Measurements from ENCODE around the gene TCF7L2. TPM values are rescaled to one million over a fixed set of nuclear protein-coding genes. Genes with fewer than 3 reads are reported as not detected.
A peak's percentile ranks its signal among the peaks of the same experiment; 100 is the strongest.

TCF7L2 gene
- total RNA-seq, 2 donors from 2014 or later: 9.1 to 25.7 TPM

- intact Hi-C loops (cut with DNase I): no loop called here
- 42 to 58% methylated on average over 19 of the region's 19 CpGs for WGBS, 2 donors
- Histone ChIP-seq H3K27ac (peak overlapping the region in 3 of 4 donors; percentile 29 to 67 (median 64)), H3K27me3 (no peaks in the 10 kb centered on the region), H3K4me1 (peaks cover 42% of the 10 kb centered on the region), H3K36me3 (replicated peaks in 1 of 2; ENCODE audit: insufficient read depth in 1 of 2, low read depth in 2 of 2) (no peaks in the 10 kb centered on the region), H3K9me3 (no peaks in the 10 kb centered on the region), H3K4me3 (no peak overlapping the region)
- DNase-seq (no peak), ATAC-seq (no peak)
- TF ChIP-seq, protein P1, sequence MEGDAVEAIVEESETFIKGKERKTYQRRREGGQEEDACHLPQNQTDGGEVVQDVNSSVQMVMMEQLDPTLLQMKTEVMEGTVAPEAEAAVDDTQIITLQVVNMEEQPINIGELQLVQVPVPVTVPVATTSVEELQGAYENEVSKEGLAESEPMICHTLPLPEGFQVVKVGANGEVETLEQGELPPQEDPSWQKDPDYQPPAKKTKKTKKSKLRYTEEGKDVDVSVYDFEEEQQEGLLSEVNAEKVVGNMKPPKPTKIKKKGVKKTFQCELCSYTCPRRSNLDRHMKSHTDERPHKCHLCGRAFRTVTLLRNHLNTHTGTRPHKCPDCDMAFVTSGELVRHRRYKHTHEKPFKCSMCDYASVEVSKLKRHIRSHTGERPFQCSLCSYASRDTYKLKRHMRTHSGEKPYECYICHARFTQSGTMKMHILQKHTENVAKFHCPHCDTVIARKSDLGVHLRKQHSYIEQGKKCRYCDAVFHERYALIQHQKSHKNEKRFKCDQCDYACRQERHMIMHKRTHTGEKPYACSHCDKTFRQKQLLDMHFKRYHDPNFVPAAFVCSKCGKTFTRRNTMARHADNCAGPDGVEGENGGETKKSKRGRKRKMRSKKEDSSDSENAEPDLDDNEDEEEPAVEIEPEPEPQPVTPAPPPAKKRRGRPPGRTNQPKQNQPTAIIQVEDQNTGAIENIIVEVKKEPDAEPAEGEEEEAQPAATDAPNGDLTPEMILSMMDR (IDR thresholded peaks at IDR 0.05): no peak
- TF ChIP-seq POLR2A (IDR thresholded peaks at IDR 0.05): no peak
These were observed 108.7 kb downstream of the TCF7L2 start for GRCh38 chr10:113058523-113059370.

GRCh38 chr10:113059371-113059780, 109.3 kb downstream of the TCF7L2 start:
- H3K9me3 ChIP-seq: no peaks in the 10 kb centered on the region
- peaks cover 42% of the 10 kb centered on the region for H3K4me1 ChIP-seq
- 36 to 60% methylated on average over 8 of the region's 8 CpGs for WGBS, 2 donors
- intact Hi-C loops (cut with DNase I): no loop called here
- no peaks in the 10 kb centered on the region for H3K27me3 ChIP-seq
- peak overlapping the region; percentile 29 to 67 (median 52) for H3K27ac ChIP-seq
- no peak overlapping the region for H3K4me3 ChIP-seq
- no peak for TF ChIP-seq POLR2A (IDR thresholded peaks at IDR 0.05)
- TF ChIP-seq, protein P1 (IDR thresholded peaks at IDR 0.05): no peak
- DNase-seq (peak in 1 of 4 donors; percentile 21), ATAC-seq (peak; percentile 31)
- H3K36me3 ChIP-seq (replicated peaks in 1 of 2; ENCODE audit: insufficient read depth in 1 of 2, low read depth in 2 of 2): no peaks in the 10 kb centered on the region

- DNase-seq (peak in 1 of 4 donors; percentile 21), ATAC-seq (no peak)
- intact Hi-C loops (cut with DNase I): no loop called here
- WGBS, 2 donors: 53 to 63% methylated on average over 15 of the region's 15 CpGs
- peak overlapping the region; percentile 29 to 67 (median 52) for H3K27ac ChIP-seq
- no peak overlapping the region for H3K4me3 ChIP-seq
- no peaks in the 10 kb centered on the region for H3K36me3 ChIP-seq (replicated peaks in 1 of 2; ENCODE audit: insufficient read depth in 1 of 2, low read depth in 2 of 2)
- H3K9me3 ChIP-seq: no peaks in the 10 kb centered on the region
- H3K27me3 ChIP-seq: no peaks in the 10 kb centered on the region
- TF ChIP-seq, protein P1 (IDR thresholded peaks at IDR 0.05): no peak
- H3K4me1 ChIP-seq: peaks cover 48% of the 10 kb centered on the region
These were observed 110.4 kb downstream of the TCF7L2 start for GRCh38 chr10:113060201-113061053.

DNA sequence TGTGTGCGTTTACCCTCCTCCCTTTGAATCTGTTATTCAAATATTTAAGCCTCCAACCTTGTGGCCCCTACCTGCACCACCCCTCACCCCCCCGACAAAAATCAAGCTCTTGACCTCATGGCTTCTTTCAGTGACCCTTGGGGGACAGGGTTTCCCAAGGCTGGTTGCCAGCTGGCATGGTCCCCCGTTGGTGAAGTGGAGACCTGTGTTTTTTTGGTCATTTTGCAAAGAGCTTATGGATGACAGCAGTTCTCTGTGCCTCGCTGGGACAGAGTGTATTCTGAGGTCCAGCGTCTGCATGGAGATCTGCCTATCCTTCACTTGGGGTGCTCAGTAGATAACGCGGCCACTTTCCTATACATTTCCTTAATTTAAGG, 111.0 kb downstream of the TCF7L2 start:
- peak overlapping the region in 2 of 4 donors; percentile 64 to 67 for H3K27ac ChIP-seq
- no peak overlapping the region for H3K4me3 ChIP-seq
- no peaks in the 10 kb centered on the region for H3K36me3 ChIP-seq (replicated peaks in 1 of 2; ENCODE audit: insufficient read depth in 1 of 2, low read depth in 2 of 2)
- DNase-seq (no peak), ATAC-seq (no peak)
- no peaks in the 10 kb centered on the region for H3K27me3 ChIP-seq
- H3K4me1 ChIP-seq: peaks cover 54% of the 10 kb centered on the region
- H3K9me3 ChIP-seq: no peaks in the 10 kb centered on the region
- intact Hi-C loops (cut with DNase I): no loop called here
- TF ChIP-seq, protein P1 (IDR thresholded peaks at IDR 0.05): no peak
- TF ChIP-seq POLR2A (IDR thresholded peaks at IDR 0.05): no peak
- WGBS, 2 donors: 56 to 72% methylated on average over 7 of the region's 7 CpGs

All from body of pancreas (tissue), 4 donors.